Muscle of leg (tissue), 16 donors: ENCODE results near the gene WWC2. TPM values are rescaled to one million over a fixed set of nuclear protein-coding genes. Genes with fewer than 3 reads are reported as not detected.
A peak's percentile ranks its signal among the peaks of the same experiment; 100 is the strongest.

ENCODE experiments used
- DNase-seq: peaks from one replicate; pipeline ENCODE4 v3.0.0; 2013
- H3K27ac ChIP-seq: one replicate; pipeline ENCODE4 v1.5.1; 2013; ENCODE audit warnings: mild to moderate bottlenecking, low read length, control low read depth
- H3K27me3 ChIP-seq: one replicate; pipeline ENCODE4 v1.6.1; 2013; ENCODE audit warnings: low read length; ENCODE audit not compliant: control insufficient read depth, insufficient read depth
- H3K36me3 ChIP-seq: one replicate; pipeline ENCODE4 v1.6.1; 2013; ENCODE audit warnings: low read length; ENCODE audit not compliant: control insufficient read depth, insufficient read depth
- H3K4me1 ChIP-seq: one replicate; pipeline ENCODE4 v1.6.1; 2013; ENCODE audit warnings: low read length; ENCODE audit not compliant: control insufficient read depth, insufficient read depth
- H3K4me3 ChIP-seq: one replicate; pipeline ENCODE4 v1.5.1; 2013; ENCODE audit warnings: low read length, control low read depth
- H3K9me3 ChIP-seq: replicated peaks from 2 replicates; pipeline ENCODE4 v1.6.1; 2013; ENCODE audit warnings: low read depth, low read length; ENCODE audit not compliant: control insufficient read depth
- WGBS: methylation state at CpG from one replicate; pipeline ENCODE4 v1.1.5; 2013; ENCODE audit warnings: missing lambda C conversion rate; ENCODE audit not compliant: insufficient coverage; 5-methylcytosine and 5-hydroxymethylcytosine counted together
- long read RNA-seq, 11 donors: transcript quantifications; one replicate each; lab custom pipeline, GENCODE V29; 2026
- polyA plus RNA-seq, 8 donors: library from polyadenylated mRNA; unstranded; fragments of 120-200 nt; gene quantifications; one replicate each; pipeline versions ENCODE4 v1.2.1 to v1.2.3, GENCODE V29; 2013; ENCODE audit warnings: inconsistent platforms in 1 of 8, low replicate concordance in 1 of 8; ENCODE audit not compliant: insufficient read length in 8 of 8, insufficient read depth in 1 of 8
- total RNA-seq: library from RNA; stranded (reverse); fragments of 120-200 nt; gene quantifications from one replicate; pipeline ENCODE4 v1.2.4, GENCODE V29; 2013

The WWC2 gene
- total RNA-seq (12.9 TPM), polyA plus RNA-seq (10 to 100 TPM; 12.9 to 25.4 (median 19.3) TPM)
- long read RNA-seq, donor 1, full-length matches to known transcripts = 1 of 1 reads
- long read RNA-seq, donor 1, partial matches to known transcripts = 0 of 1 reads
- long read RNA-seq, donor 1, other reads (novel, unspliced or antisense) = 0 of 1 reads
- long read RNA-seq, donor 2 = 0 reads
- long read RNA-seq, donor 3, full-length matches to known transcripts = 1 of 1 reads
- long read RNA-seq, donor 3, partial matches to known transcripts = 0 of 1 reads
- long read RNA-seq, donor 3, other reads (novel, unspliced or antisense) = 0 of 1 reads
- long read RNA-seq, donor 4, full-length matches to known transcripts = 1 of 1 reads
- long read RNA-seq, donor 4, partial matches to known transcripts = 0 of 1 reads
- long read RNA-seq, donor 4, other reads (novel, unspliced or antisense) = 0 of 1 reads
- long read RNA-seq, donor 5 = 0 reads
- long read RNA-seq, donor 6, full-length matches to known transcripts = 2 of 2 reads
- long read RNA-seq, donor 6, partial matches to known transcripts = 0 of 2 reads
- long read RNA-seq, donor 6, other reads (novel, unspliced or antisense) = 0 of 2 reads
- long read RNA-seq, donor 7, full-length matches to known transcripts = 2 of 2 reads
- long read RNA-seq, donor 7, partial matches to known transcripts = 0 of 2 reads
- long read RNA-seq, donor 7, other reads (novel, unspliced or antisense) = 0 of 2 reads
- long read RNA-seq, donor 8, full-length matches to known transcripts = 2 of 2 reads
- long read RNA-seq, donor 8, partial matches to known transcripts = 0 of 2 reads
- long read RNA-seq, donor 8, other reads (novel, unspliced or antisense) = 0 of 2 reads
- long read RNA-seq, donor 9, partial matches to known transcripts = 7 of 7 reads
- long read RNA-seq, donor 9, other reads (novel, unspliced or antisense) = 0 of 7 reads
- long read RNA-seq, donor 10, full-length matches to known transcripts = 3 of 3 reads
- long read RNA-seq, donor 10, partial matches to known transcripts = 0 of 3 reads
- long read RNA-seq, donor 10, other reads (novel, unspliced or antisense) = 0 of 3 reads
- long read RNA-seq, donor 11, full-length matches to known transcripts = 3 of 3 reads
- long read RNA-seq, donor 11, partial matches to known transcripts = 0 of 3 reads
- long read RNA-seq, donor 11, other reads (novel, unspliced or antisense) = 0 of 3 reads

- under 1% methylated on average over 94 of the region's 102 CpGs for WGBS
- peak; percentile 97 for DNase-seq
- peaks cover 9% of the 10 kb centered on the region for H3K27me3 ChIP-seq
Measured at GRCh38 chr4:183098723-183099536, at the start of gene WWC2. Gene WWC2 (plus strand): TSS chr4:183099257. CDS start chr4:183099492, 235 bp downstream.

DNA sequence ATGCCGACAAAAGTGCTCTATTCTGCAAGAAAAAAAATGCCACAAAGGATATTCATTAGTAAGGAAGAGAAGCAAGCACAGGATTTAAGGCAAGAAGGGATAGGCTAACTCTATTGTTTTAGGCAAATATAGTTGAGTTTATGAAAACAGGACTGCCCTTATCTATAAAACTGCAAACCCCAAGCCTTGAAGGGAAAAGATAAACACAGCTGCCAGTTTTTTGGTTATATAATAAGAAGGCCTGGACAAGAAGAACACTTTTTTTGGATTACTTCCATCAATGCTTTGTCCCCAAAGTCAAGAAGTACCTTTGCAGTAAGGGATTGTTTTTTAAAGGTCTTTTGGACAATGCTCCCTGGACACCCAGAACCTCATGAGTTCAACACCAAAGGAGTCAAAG is 45.4 kb upstream of the WWC2 start:
- H3K9me3 ChIP-seq = no peaks in the 10 kb centered on the region
- H3K36me3 ChIP-seq = no peaks in the 10 kb centered on the region
- no peak overlapping the region for H3K27ac ChIP-seq
- no peak overlapping the region for H3K4me3 ChIP-seq
- H3K4me1 ChIP-seq = no peaks in the 10 kb centered on the region
- DNase-seq = no peak
- WGBS = 80% methylated on average over 1 of the region's 1 CpG
- no peaks in the 10 kb centered on the region for H3K27me3 ChIP-seq

More at GRCh38 chr4:183098723-183099536, at the start of gene WWC2:
- peak within 1 kb of the TSS; percentile 89 for H3K4me3 ChIP-seq
- no peaks in the 10 kb centered on the region for H3K36me3 ChIP-seq
- peaks cover 18% of the 10 kb centered on the region for H3K4me1 ChIP-seq
- no peaks in the 10 kb centered on the region for H3K9me3 ChIP-seq
- peak within 1 kb of the TSS; percentile 96 for H3K27ac ChIP-seq

DNA sequence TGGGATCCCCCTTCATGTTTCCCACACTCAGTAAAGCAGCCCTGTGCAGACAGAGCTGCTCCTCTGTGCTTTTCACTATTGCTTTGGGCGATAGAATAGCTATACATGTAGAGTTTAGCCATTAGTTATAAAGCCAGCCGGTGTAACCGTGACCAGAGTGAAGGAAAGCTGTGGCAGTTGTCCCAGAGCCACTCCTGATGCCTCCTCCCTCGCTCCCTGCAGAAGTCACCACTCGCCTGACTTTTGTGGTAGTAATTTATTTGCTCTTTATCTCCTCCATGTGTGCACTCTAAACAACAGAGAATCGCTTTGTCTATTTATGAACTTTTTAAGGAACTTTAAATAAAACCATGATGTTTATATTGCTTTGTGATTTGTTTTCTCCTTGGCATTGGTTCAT is 41.8 kb upstream of the WWC2 start:
- Histone ChIP-seq H3K27ac (no peak overlapping the region), H3K4me1 (no peaks in the 10 kb centered on the region), H3K27me3 (no peaks in the 10 kb centered on the region), H3K9me3 (peaks cover 2% of the 10 kb centered on the region), H3K36me3 (no peaks in the 10 kb centered on the region), H3K4me3 (no peak overlapping the region)
- WGBS = no CpG with 5 or more reads among the region's 6 CpGs
- no peak for DNase-seq

DNA sequence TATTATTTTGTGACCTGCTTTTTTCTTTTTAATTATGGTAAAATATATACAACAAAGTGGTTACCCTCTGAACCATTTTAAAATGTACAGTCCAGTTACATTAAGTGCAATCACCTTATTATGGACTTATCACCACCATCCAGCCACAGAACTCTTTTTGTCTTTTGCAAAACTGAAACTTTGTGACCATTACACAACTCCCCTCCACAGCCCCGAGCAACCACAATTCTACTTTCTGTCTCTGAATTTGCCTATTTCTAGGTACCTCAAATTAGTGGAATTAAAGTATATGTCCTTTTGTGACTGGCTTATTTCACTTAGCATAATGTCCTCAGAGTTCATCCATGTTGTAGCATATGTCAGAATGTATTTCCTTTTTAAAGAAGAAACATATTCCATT is 39.3 kb upstream of the WWC2 start:
- WGBS = no CpG with 5 or more reads among the region's 1 CpG
- H3K36me3 ChIP-seq = no peaks in the 10 kb centered on the region
- no peak overlapping the region for H3K4me3 ChIP-seq
- no peak for DNase-seq
- no peak overlapping the region for H3K27ac ChIP-seq
- no peaks in the 10 kb centered on the region for H3K4me1 ChIP-seq
- peaks cover 2% of the 10 kb centered on the region for H3K9me3 ChIP-seq
- no peaks in the 10 kb centered on the region for H3K27me3 ChIP-seq

- no peak overlapping the region for H3K27ac ChIP-seq
- no peaks in the 10 kb centered on the region for H3K4me1 ChIP-seq
- no peaks in the 10 kb centered on the region for H3K27me3 ChIP-seq
- H3K4me3 ChIP-seq = no peak overlapping the region
- no peaks in the 10 kb centered on the region for H3K36me3 ChIP-seq
- WGBS = 76% methylated on average over 4 of the region's 5 CpGs
- peaks cover 8% of the 10 kb centered on the region for H3K9me3 ChIP-seq
- DNase-seq = no peak
Measured at GRCh38 chr4:183068502-183068901, 30.6 kb upstream of the WWC2 start.

- DNase-seq = no peak
- H3K27me3 ChIP-seq = no peaks in the 10 kb centered on the region
- H3K4me1 ChIP-seq = no peaks in the 10 kb centered on the region
- H3K27ac ChIP-seq = no peak overlapping the region
- no peak overlapping the region for H3K4me3 ChIP-seq
- no peaks in the 10 kb centered on the region for H3K36me3 ChIP-seq
- H3K9me3 ChIP-seq = peaks cover 8% of the 10 kb centered on the region
Measured at GRCh38 chr4:183071222-183071621, 27.8 kb upstream of the WWC2 start.

GRCh38 chr4:183072176-183072575 is 26.9 kb upstream of the WWC2 start:
- H3K27ac ChIP-seq = no peak overlapping the region
- no peaks in the 10 kb centered on the region for H3K27me3 ChIP-seq
- H3K4me3 ChIP-seq = no peak overlapping the region
- peaks cover 8% of the 10 kb centered on the region for H3K9me3 ChIP-seq
- no CpG with 5 or more reads among the region's 2 CpGs for WGBS
- H3K36me3 ChIP-seq = no peaks in the 10 kb centered on the region
- DNase-seq = no peak
- H3K4me1 ChIP-seq = no peaks in the 10 kb centered on the region

- no peak for DNase-seq
- Histone ChIP-seq H3K27me3 (no peaks in the 10 kb centered on the region), H3K9me3 (peaks cover 6% of the 10 kb centered on the region), H3K27ac (no peak overlapping the region), H3K36me3 (no peaks in the 10 kb centered on the region), H3K4me3 (no peak overlapping the region), H3K4me1 (no peaks in the 10 kb centered on the region)
- no CpG with 5 or more reads among the region's 2 CpGs for WGBS
Measured at GRCh38 chr4:183073838-183074145, 25.3 kb upstream of the WWC2 start.

DNA sequence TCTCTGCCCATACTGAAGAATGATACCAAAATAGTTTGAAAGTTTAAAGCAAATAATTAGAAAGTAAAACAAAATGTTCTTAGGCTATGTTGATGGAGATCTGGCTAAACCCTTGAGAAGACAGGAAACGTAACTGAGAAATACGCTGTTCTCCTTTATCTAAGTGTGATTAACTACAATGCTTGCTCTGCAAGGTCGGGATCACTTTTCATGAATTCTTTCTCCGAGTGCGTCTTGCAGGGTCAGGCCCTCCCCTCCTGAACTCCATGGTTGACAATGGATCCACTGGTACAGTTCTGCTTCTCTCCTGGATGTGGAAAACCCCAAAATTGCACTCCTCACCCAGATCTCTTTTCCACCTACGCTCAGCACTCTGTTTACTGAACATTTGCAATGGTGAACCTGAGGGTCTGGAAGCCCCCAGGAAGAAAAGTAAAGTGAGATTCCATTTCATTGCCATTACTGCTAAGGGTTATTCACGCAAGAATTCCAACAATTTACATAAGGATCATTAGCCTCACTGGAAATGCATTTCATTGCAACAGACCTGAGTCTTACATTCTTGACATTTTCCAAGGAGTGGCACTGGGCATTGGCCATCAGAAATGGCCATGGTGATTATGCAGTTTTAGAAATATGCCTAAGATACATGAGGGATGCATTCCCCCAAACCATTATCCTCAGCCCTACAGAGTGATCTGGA is 24.6 kb upstream of the WWC2 start:
- Histone ChIP-seq H3K27me3 (no peaks in the 10 kb centered on the region), H3K4me1 (no peaks in the 10 kb centered on the region), H3K4me3 (no peak overlapping the region), H3K36me3 (no peaks in the 10 kb centered on the region), H3K27ac (no peak overlapping the region), H3K9me3 (peaks cover 2% of the 10 kb centered on the region)
- 68% methylated on average over 3 of the region's 7 CpGs for WGBS
- no peak for DNase-seq
